Osteocyte (in vitro differentiated cells): ENCODE results near the gene KCTD4. TPM values are rescaled to one million over a fixed set of nuclear protein-coding genes. Genes with fewer than 3 reads are reported as not detected.

Experiments used
- DNase-seq: peaks from one replicate; pipeline ENCODE4 v3.0.0; 2021; ENCODE audit warnings: mixed read lengths; ENCODE audit not compliant: unreplicated experiment; ENCODE audit errors: extremely low spot score
- H3K27ac Mint-ChIP-seq: one replicate; pipeline ENCODE4 v1.8.0; 2021; ENCODE audit warnings: mild to moderate bottlenecking, mixed read lengths; ENCODE audit not compliant: unreplicated experiment
- H3K27me3 Mint-ChIP-seq: one replicate; pipeline ENCODE4 v1.8.0; 2021; ENCODE audit warnings: mixed read lengths; ENCODE audit not compliant: unreplicated experiment
- H3K36me3 Mint-ChIP-seq: one replicate; pipeline ENCODE4 v1.8.0; 2021; ENCODE audit warnings: mixed read lengths; ENCODE audit not compliant: unreplicated experiment
- H3K4me1 Mint-ChIP-seq: one replicate; pipeline ENCODE4 v1.8.0; 2021; ENCODE audit warnings: mixed read lengths; ENCODE audit not compliant: unreplicated experiment
- H3K4me3 Mint-ChIP-seq: one replicate; pipeline ENCODE4 v1.8.0; 2021; ENCODE audit warnings: mild to moderate bottlenecking, moderate library complexity, mixed read lengths; ENCODE audit not compliant: unreplicated experiment
- H3K9me3 Mint-ChIP-seq: one replicate; pipeline ENCODE4 v1.8.0; 2021; ENCODE audit warnings: mixed read lengths; ENCODE audit not compliant: unreplicated experiment
- CTCF ChIP-seq: fragments of 200-600 bp; sonication (generic); IDR thresholded peaks from 2 replicates; pipeline ENCODE4 v1.5.0; 2021; ENCODE audit warnings: antibody characterized with exemption, mild to moderate bottlenecking, moderate library complexity
- total RNA-seq: library from RNA; stranded (reverse); gene quantifications from 2 replicates; pipeline ENCODE4 v1.2.1, GENCODE V29; 2021

The KCTD4 gene
- total RNA-seq, 1 donor from 2014 or later: not detected

DNA sequence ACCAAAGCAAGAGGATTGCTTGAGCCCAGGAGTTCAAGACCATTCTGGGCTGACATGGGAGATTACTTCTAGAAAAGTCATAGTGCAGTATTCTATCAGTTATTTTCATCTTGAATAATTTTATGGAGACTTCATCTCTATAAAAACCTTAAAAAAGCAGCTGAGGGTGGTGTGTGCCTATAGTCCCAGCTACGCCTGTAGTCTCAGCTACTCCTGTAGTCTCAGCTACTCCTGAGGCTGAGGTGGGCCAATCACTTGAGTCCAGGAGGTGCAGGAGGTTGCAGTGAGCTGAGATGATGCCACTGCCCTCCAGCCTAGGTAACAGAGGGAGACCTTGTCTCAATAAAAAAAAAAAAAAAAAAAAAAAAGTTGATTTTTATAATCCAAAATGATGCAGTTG is 22.1 kb upstream of the KCTD4 start:
- no peaks in the 10 kb centered on the region for H3K9me3 Mint-ChIP-seq
- H3K27me3 Mint-ChIP-seq: no peaks in the 10 kb centered on the region
- DNase-seq: no peak
- no peak overlapping the region for H3K4me3 Mint-ChIP-seq
- H3K27ac Mint-ChIP-seq: no peak overlapping the region
- peaks cover under 1% of the 10 kb centered on the region for H3K36me3 Mint-ChIP-seq
- no peak for TF ChIP-seq CTCF
- H3K4me1 Mint-ChIP-seq: peaks cover 29% of the 10 kb centered on the region

DNA sequence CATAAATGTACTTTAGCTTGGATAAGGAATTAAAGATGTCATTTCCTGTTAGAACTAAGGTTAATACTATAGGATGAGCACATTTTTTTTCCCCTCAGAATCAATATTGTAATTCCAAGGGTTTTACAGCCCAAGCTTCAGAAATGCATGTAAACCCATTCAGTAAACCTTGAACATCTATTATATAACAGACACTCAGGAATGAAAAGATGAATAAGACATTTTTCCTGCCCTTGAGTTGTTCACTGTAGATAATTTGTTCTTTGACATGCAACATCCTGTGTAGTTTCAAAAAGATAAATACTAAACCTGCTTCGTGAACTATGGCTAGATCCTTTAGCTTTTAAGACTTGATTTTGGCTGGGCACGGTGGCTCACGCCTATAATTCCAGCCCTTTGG is 21.7 kb upstream of the KCTD4 start:
- no peak overlapping the region for H3K4me3 Mint-ChIP-seq
- no peak for DNase-seq
- H3K27me3 Mint-ChIP-seq: no peaks in the 10 kb centered on the region
- H3K36me3 Mint-ChIP-seq: no peaks in the 10 kb centered on the region
- no peaks in the 10 kb centered on the region for H3K9me3 Mint-ChIP-seq
- no peak overlapping the region for H3K27ac Mint-ChIP-seq
- TF ChIP-seq CTCF: no peak
- H3K4me1 Mint-ChIP-seq: peaks cover 33% of the 10 kb centered on the region

DNA sequence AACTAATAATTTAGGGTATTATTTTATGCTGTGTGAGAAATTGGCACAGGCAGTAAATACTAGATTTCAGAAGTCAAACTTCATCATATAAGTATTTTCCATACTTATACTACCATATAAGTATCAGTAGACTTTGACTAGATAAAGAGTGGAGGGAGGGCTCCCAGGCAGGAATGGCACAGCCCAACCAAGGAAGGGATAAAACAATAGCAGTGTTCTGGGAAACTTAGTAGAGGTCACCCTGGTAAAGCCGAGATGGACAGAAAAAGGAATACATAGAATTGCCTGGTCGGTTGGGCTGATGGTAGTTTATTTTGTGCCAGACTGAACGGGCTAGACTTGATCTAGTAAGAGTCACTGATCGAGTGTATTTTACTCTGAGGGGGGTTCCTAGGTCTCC is 19.6 kb upstream of the KCTD4 start:
- no peak for TF ChIP-seq CTCF
- Mint-ChIP-seq H3K36me3 (no peaks in the 10 kb centered on the region), H3K27me3 (no peaks in the 10 kb centered on the region), H3K4me1 (peaks cover 38% of the 10 kb centered on the region), H3K4me3 (no peak overlapping the region), H3K27ac (peak overlapping the region; percentile 83), H3K9me3 (no peaks in the 10 kb centered on the region)
- no peak for DNase-seq

DNA sequence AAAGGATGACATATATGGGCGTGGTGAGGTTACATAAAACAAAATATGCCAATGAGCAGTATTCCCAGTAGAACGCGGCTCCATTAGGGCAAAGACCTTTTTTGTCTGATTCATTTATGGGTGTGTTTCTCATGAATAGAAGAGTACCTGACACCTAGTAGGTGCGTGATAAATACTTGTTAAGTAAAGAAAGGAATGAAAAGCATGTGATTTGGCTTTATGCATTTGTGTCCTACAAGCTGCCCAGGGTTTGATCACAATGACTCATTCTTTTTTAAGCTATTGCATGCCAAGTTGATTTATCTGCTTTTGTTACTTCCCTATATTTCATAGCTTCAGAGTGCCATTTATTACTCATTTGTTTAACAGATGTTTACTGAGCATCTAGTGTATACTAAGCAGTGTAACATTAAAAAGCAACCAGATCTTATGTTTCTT is 19.1 kb upstream of the KCTD4 start:
- Mint-ChIP-seq H3K4me3 (peak overlapping the region; percentile 10), H3K9me3 (no peaks in the 10 kb centered on the region), H3K27me3 (no peaks in the 10 kb centered on the region), H3K4me1 (peaks cover 38% of the 10 kb centered on the region), H3K36me3 (no peaks in the 10 kb centered on the region), H3K27ac (peak overlapping the region; percentile 83)
- no peak for TF ChIP-seq CTCF
- DNase-seq: no peak

DNA sequence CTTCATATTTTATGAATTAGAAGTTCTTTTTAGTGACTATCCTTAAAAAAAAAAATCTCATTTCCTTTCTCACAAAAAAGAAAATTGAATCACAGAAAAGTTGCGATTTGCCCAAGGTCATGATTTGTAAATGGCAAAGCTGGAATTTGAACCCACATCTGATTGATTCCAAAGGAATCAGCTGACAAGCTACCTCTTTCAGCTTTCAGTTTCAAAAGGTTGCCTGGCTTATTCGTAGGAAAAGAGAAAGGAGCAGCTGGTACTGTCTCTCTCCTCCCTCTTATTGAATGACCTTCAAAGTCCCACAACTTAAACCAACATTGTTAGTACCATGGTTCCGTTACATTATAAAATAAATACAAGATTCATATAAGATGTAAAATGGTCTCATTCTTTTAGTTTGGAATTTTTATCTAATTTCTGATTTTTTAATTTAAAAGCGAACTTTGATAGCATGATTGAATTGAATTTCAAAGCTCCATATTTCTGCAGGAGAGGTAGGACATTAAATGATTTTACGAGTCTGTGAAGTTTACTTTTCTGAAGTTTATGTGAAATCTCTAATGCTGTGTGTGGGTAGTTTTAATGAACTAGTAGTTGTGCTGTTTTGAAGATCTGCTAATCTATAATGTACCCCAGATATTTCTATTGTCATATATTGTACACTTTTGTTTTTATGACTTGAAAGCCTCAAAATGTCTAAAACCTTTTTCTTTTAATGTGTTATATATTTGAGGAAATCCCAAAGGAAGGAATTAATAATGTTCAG is 18.5 kb upstream of the KCTD4 start:
- H3K9me3 Mint-ChIP-seq: no peaks in the 10 kb centered on the region
- TF ChIP-seq CTCF: no peak
- H3K27ac Mint-ChIP-seq: peak overlapping the region; percentile 83
- no peak for DNase-seq
- H3K4me1 Mint-ChIP-seq: peaks cover 38% of the 10 kb centered on the region
- H3K36me3 Mint-ChIP-seq: no peaks in the 10 kb centered on the region
- H3K27me3 Mint-ChIP-seq: no peaks in the 10 kb centered on the region
- H3K4me3 Mint-ChIP-seq: peak overlapping the region; percentile 10
